ENCODE results near the gene SEC11A. TPM values are rescaled to one million over a fixed set of nuclear protein-coding genes. Genes with fewer than 3 reads are reported as not detected.

The SEC11A gene
- total and polyA plus RNA-seq, 2 experiments from 2014 or later: 218 to 271 TPM

DNA sequence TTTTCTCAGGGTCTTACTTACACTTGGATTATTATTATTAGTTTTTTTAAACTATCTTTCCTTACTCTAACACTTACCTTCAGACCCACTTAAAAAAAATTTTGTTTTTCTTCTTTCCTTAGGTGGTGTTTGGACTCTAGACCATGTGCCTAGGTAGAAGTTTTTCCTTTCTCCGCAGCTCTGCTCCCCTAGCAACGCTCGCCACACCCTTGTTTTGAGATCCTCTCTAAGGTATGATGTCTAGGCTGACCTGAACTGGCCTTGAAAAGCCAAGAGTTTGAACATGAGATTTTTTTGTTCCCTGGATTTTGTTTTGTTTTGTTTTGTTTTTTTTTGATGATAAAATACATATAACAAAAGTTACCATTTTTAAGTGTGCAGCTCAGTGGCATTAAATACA, 48.6 kb upstream of the SEC11A start:
- WGBS (ENCODE audit: low lambda C conversion rate, missing lambda C conversion rate): 77% methylated on average over 3 of the region's 3 CpGs
- Histone ChIP-seq H3K4me1 (ENCODE audit: insufficient read depth) (peaks cover 20% of the 10 kb centered on the region), H3K4me2 (no peak overlapping the region), H3K9me2 (replicated peaks; ENCODE audit: insufficient read depth) (no peaks in the 10 kb centered on the region), H3K27me3 (no peaks in the 10 kb centered on the region), H3K79me2 (peaks cover 100% of the 10 kb centered on the region), H3K9me3 (ENCODE audit: low read depth) (no peaks in the 10 kb centered on the region), H3K4me3 (no peak overlapping the region), H4K20me1 (ENCODE audit: insufficient read depth, poor library complexity, severe bottlenecking) (peaks cover 86% of the 10 kb centered on the region), H3K27ac (no peak overlapping the region), H3K36me3 (replicated peaks; ENCODE audit: insufficient read depth, low read depth) (peaks cover 4% of the 10 kb centered on the region), H2AFZ (no peak overlapping the region)
- no peak for DNase-seq (ENCODE audit: low spot score)
- no peak for TF ChIP-seq CTCF (IDR thresholded peaks at IDR 0.05; ENCODE audit: poor library complexity)
- TF ChIP-seq EZH2phosphoT487 (IDR thresholded peaks at IDR 0.05; ENCODE audit: low read depth, severe bottlenecking, unreplicated experiment): no peak
- TF ChIP-seq EZH2 (IDR thresholded peaks at IDR 0.05; ENCODE audit: borderline replicate concordance): no peak

DNA sequence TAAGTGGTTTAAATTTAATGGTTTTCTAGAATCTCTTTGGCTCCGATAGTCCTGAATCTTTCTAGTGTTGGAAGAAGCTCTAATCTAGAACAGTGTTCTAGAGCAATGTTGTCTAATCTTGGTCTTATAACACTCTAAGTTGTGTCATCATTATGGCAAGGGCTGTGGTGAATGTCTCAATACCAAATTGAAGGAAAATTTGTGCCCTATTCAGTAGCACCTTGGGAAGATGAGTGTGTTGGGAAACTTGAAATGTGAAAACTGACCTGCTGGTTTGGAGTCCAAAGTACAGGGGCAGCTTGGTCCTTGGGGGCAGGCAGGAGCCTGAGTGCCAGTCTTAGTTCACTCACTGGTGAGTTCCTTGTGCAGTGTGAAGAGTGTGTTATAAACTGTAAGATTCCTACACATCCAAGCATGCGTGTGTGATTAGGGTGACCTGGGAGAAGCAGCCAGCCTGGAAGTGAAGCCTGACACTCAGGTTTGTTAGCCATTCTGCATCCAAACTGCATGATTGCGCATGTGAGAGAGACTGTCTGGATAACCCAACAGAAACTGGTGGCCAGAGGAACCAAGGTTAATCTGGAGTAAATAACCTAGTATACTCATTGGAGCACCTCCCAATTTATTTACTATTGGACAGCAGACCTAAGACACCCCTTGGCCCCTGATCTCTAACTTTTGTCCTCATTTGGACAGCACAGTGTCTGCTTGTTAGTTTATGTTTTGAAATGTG, 47.1 kb upstream of the SEC11A start:
- peak overlapping the region; percentile 23 for H3K27ac ChIP-seq
- peaks cover 89% of the 10 kb centered on the region for H4K20me1 ChIP-seq (ENCODE audit: insufficient read depth, poor library complexity, severe bottlenecking)
- DNase-seq (ENCODE audit: low spot score): no peak
- H3K27me3 ChIP-seq: no peaks in the 10 kb centered on the region
- H3K79me2 ChIP-seq: peaks cover 100% of the 10 kb centered on the region
- H3K9me2 ChIP-seq (replicated peaks; ENCODE audit: insufficient read depth): no peaks in the 10 kb centered on the region
- peaks cover 34% of the 10 kb centered on the region for H3K4me1 ChIP-seq (ENCODE audit: insufficient read depth)
- no peaks in the 10 kb centered on the region for H3K36me3 ChIP-seq (replicated peaks; ENCODE audit: insufficient read depth, low read depth)
- 86% methylated on average over 3 of the region's 3 CpGs for WGBS (ENCODE audit: low lambda C conversion rate, missing lambda C conversion rate)
- H3K9me3 ChIP-seq (ENCODE audit: low read depth): no peaks in the 10 kb centered on the region
- peak overlapping the region; percentile 5 for H3K4me2 ChIP-seq
- TF ChIP-seq CTCF (IDR thresholded peaks at IDR 0.05; ENCODE audit: poor library complexity) (no peak), EZH2 (IDR thresholded peaks at IDR 0.05; ENCODE audit: borderline replicate concordance) (no peak), EZH2phosphoT487 (IDR thresholded peaks at IDR 0.05; ENCODE audit: low read depth, severe bottlenecking, unreplicated experiment) (no peak)
- H3K4me3 ChIP-seq: no peak overlapping the region
- no peak overlapping the region for H2AFZ ChIP-seq

DNA sequence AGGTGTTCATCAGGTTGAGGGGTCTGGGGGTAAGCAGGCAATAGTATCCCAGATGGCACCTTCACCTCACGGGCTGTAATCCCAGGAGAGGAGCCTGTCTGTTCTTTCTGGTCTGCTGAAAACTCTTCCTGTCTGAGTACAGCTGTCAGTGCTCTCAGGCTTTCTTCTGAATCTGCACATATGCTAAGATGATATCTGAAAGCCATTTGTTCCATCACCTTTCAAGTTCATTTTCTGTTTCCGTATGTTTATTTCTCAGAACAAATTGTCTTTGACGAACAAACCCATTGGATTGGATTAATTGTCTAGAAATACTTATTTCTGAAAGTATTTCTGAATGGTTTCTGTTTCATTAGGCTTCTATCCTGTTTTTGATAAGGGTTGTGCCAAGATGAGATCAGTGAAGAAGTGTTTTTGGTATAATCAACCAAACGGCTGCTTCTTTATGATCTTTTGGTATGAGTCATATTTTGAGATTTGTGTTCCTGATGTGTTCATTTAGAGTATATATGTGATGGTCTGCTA, 45.7 kb upstream of the SEC11A start:
- DNase-seq (ENCODE audit: low spot score): no peak
- Histone ChIP-seq H3K9me2 (replicated peaks; ENCODE audit: insufficient read depth) (no peaks in the 10 kb centered on the region), H3K27me3 (no peaks in the 10 kb centered on the region), H3K9me3 (ENCODE audit: low read depth) (no peaks in the 10 kb centered on the region), H3K4me1 (ENCODE audit: insufficient read depth) (peaks cover 34% of the 10 kb centered on the region), H3K36me3 (replicated peaks; ENCODE audit: insufficient read depth, low read depth) (no peaks in the 10 kb centered on the region), H2AFZ (no peak overlapping the region), H4K20me1 (ENCODE audit: insufficient read depth, poor library complexity, severe bottlenecking) (peaks cover 91% of the 10 kb centered on the region), H3K27ac (no peak overlapping the region), H3K79me2 (peaks cover 100% of the 10 kb centered on the region), H3K4me3 (no peak overlapping the region), H3K4me2 (no peak overlapping the region)
- TF ChIP-seq CTCF (IDR thresholded peaks at IDR 0.05; ENCODE audit: poor library complexity) (no peak), EZH2phosphoT487 (IDR thresholded peaks at IDR 0.05; ENCODE audit: low read depth, severe bottlenecking, unreplicated experiment) (no peak), EZH2 (IDR thresholded peaks at IDR 0.05; ENCODE audit: borderline replicate concordance) (no peak)
- 66% methylated on average over 4 of the region's 4 CpGs for WGBS (ENCODE audit: low lambda C conversion rate, missing lambda C conversion rate)

All from hepatocyte (in vitro differentiated cells).